Stimulated activated naive B cell treated with anti-CD40 and anti-IgM and Interleukin-4, amounts not matched to agents 10 μg/mL and 1 μg/mL and 100 μg/mL, for 72 hours (primary cell): Measurements from ENCODE around the gene KAT14.
"Not testable (repeated sequence)": the region's sequence is repeated elsewhere in the genome, so short reads cannot be mapped to it uniquely, and the experiment has no call there.

ENCODE experiments used
- ATAC-seq, 2 donors: fragments of 150-1000 bp; cut with Tn5 transposase; replicated peaks; 2 replicates each; pipeline ENCODE4 v1.10.0; 2021; ENCODE audit warnings: moderate library complexity in 1 of 2
- DNase-seq: peaks from one replicate; pipeline ENCODE4 v3.0.0; 2021
- H3K27ac Mint-ChIP-seq: one replicate; pipeline ENCODE4 v1.8.0; 2022; ENCODE audit warnings: mild to moderate bottlenecking, mixed read lengths
- H3K27me3 Mint-ChIP-seq, 2 donors: one replicate each; pipeline ENCODE4 v1.8.0; 2022; ENCODE audit warnings: mixed read lengths in 2 of 2
- H3K36me3 Mint-ChIP-seq, 2 donors: one replicate each; pipeline ENCODE4 v1.8.0; 2022; ENCODE audit warnings: mixed read lengths in 2 of 2, mild to moderate bottlenecking in 1 of 2
- H3K4me1 Mint-ChIP-seq, 2 donors: one replicate each; pipeline ENCODE4 v1.8.0; 2022; ENCODE audit warnings: mixed read lengths in 2 of 2, mild to moderate bottlenecking in 1 of 2
- H3K4me3 Mint-ChIP-seq, 2 donors: one replicate each; pipeline ENCODE4 v1.8.0; 2022; ENCODE audit warnings: mild to moderate bottlenecking in 2 of 2, mixed read lengths in 2 of 2, moderate library complexity in 1 of 2
- H3K9me3 Mint-ChIP-seq, 2 donors: one replicate each; pipeline ENCODE4 v1.8.0; 2022; ENCODE audit warnings: mixed read lengths in 2 of 2, mild to moderate bottlenecking in 1 of 2

Gene KAT14

DNA sequence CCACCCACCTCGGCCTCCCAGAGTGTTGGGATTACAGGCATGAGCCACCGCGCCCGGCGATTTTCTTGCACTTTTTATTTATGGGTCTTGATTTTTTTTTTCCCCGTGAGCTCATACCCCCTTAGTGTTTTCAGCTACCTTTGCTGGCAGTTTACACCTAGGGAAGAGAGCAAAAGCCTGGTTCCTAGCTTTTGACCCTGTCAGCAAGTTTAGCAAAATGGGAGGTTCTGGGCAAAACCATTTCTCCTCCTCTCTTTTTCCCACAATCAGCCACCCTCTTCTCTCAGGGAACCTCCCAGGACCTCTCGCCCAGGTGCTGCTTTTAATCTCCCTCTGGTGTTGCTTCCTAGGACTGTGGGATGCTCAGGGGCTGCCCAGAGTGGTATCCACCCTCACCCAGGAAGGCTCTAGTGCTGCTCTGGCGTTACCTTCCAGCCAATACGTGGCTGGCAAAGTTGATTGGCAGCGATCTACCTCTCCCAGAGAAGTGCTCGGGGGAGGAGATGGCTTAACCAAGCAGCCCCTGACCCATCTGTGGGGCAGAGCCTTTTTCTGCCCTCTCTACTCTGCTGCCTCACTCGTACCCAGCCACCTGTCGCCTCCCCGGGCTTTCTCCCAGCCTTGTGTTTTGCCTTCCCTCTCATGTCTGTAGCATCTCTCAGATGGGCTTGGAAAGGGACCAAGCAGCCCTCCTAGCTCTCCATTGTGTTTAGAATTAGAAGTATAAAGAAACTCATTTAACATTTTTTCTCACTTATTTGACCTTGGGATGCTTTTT, 37.4 kb downstream of the KAT14 start:
- Mint-ChIP-seq H3K36me3 (peaks cover 71 to 86% of the 10 kb centered on the region in 2 donors), H3K9me3 (peaks cover 2 to 3% of the 10 kb centered on the region in 2 donors), H3K4me3 (no peak overlapping the region), H3K27ac (no peak overlapping the region), H3K27me3 (no peaks in the 10 kb centered on the region), H3K4me1 (peaks cover 4 to 23% of the 10 kb centered on the region in 2 donors)
- no peak for DNase-seq
- no peak for ATAC-seq

DNA sequence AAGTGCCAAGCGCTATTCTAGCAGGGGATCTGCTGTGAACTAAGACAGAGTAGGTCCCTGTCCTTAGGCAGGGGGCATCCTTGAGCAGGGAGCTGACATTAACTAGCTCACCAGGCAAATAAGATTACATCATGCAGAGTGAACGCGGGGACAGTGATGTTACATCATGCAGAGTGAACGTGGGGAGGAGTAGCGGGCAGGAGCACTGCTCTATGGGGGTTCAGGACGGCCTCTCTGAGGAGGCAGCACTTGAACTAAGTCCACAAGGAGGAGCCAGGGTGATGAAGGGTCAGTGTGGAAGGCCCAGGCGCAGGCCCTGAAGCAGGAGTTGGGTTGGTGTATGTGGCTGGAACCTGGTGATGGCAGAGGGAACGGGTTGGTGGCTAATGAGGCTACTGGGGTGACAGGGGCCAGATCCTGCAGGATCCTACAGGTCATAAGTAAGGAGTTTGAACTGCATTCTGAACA, 38.7 kb downstream of the KAT14 start:
- DNase-seq, result no peak
- peaks cover 7 to 8% of the 10 kb centered on the region in 2 donors for H3K9me3 Mint-ChIP-seq
- H3K4me3 Mint-ChIP-seq, result no peak overlapping the region
- H3K27me3 Mint-ChIP-seq, result no peaks in the 10 kb centered on the region
- H3K36me3 Mint-ChIP-seq, result peaks cover 71 to 85% of the 10 kb centered on the region in 2 donors
- H3K4me1 Mint-ChIP-seq, result peaks cover 4 to 23% of the 10 kb centered on the region in 2 donors
- H3K27ac Mint-ChIP-seq, result no peak overlapping the region
- no peak for ATAC-seq

GRCh38 chr20:18180366-18180765, 42.7 kb downstream of the KAT14 start:
- H3K9me3 Mint-ChIP-seq, ATAC-seq, H3K27ac Mint-ChIP-seq, H3K27me3 Mint-ChIP-seq, DNase-seq, H3K4me1 Mint-ChIP-seq, H3K4me3 Mint-ChIP-seq: not testable (repeated sequence)
- H3K36me3 Mint-ChIP-seq, result peaks cover 49 to 73% of the 10 kb centered on the region in 2 donors

DNA sequence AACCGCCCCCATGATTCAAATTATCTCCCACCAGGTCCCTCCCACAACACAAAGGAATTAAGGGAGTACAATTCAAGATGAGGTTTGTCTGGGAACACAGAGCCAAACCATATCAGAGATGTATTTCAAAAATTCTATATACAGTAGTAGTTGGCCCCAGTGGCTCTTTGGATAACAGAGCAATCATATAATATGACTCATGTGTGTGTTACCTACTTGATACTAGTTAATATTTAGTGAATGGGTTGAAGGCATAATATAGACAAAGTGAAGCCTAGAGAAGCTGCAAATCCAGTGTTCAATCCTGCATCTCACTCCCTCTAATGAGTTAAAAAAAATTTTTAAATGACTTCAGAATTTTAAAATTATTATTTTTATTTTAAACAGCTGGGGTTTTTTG, 43.2 kb downstream of the KAT14 start:
- H3K36me3 Mint-ChIP-seq, result peaks cover 45 to 71% of the 10 kb centered on the region in 2 donors
- H3K4me3 Mint-ChIP-seq, result no peak overlapping the region
- no peaks in the 10 kb centered on the region for H3K27me3 Mint-ChIP-seq
- no peak overlapping the region for H3K27ac Mint-ChIP-seq
- DNase-seq (no peak), ATAC-seq (no peak)
- peaks cover 0 to 9% of the 10 kb centered on the region in 2 donors for H3K4me1 Mint-ChIP-seq
- H3K9me3 Mint-ChIP-seq, result peaks cover 7 to 8% of the 10 kb centered on the region in 2 donors

- Mint-ChIP-seq H3K4me1 (no peaks in the 10 kb centered on the region), H3K27ac (no peak overlapping the region), H3K9me3 (no peaks in the 10 kb centered on the region), H3K27me3 (no peaks in the 10 kb centered on the region), H3K36me3 (peaks cover 17 to 51% of the 10 kb centered on the region in 2 donors), H3K4me3 (no peak overlapping the region)
- no peak for ATAC-seq
- DNase-seq, result no peak
Observed at GRCh38 chr20:18187020-18187419, 49.4 kb downstream of the KAT14 start.

DNA sequence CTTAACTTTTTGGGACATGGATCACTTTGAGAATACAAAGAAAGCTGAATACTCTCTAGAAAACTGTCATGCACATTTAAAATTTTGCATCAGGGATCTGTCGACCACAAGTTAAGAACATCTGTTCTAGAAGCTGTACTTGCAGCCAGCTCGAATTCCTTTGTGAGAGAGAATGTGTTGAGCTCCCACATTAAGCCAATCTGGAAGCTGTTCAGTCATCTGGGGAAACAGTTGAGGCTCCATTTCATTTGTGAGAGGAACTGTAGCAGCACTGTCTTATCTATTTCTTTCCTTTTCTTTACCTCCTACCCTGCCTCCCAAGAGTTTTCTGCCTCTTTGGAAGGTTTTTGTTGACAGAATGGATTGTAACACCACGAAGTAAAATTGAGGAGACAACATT, 50.8 kb downstream of the KAT14 start:
- no peaks in the 10 kb centered on the region for H3K27me3 Mint-ChIP-seq
- no peak for DNase-seq
- ATAC-seq, result no peak
- H3K4me1 Mint-ChIP-seq, result no peaks in the 10 kb centered on the region
- H3K36me3 Mint-ChIP-seq, result peaks cover 17 to 42% of the 10 kb centered on the region in 2 donors
- H3K4me3 Mint-ChIP-seq, result no peak overlapping the region
- no peaks in the 10 kb centered on the region for H3K9me3 Mint-ChIP-seq
- H3K27ac Mint-ChIP-seq, result no peak overlapping the region

- ATAC-seq, result no peak
- H3K36me3 Mint-ChIP-seq, result peaks cover 15 to 39% of the 10 kb centered on the region in 2 donors
Observed at GRCh38 chr20:18190338-18191233, 52.9 kb downstream of the KAT14 start.

DNA sequence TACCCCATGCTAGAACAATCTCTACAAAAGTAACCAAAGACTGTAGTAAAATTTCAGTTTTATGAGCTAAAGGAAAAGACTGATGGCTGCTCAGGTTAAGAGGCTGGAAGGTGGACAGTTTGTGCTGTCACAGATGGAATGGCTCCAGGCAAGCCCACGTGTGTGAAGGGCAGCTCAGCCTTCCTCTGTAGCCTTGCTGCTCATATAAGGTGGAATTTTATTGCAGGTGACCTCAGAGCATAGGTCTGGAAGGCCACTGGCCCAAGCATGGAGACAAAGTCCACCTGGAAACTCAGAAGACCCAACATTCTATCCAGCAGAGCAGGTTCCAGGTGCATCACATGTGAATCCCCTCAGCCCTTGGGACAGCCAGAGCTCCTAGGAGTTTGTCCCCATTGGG, 53.6 kb downstream of the KAT14 start:
- peaks cover 15 to 37% of the 10 kb centered on the region in 2 donors for H3K36me3 Mint-ChIP-seq
- no peak overlapping the region for H3K27ac Mint-ChIP-seq
- no peaks in the 10 kb centered on the region for H3K27me3 Mint-ChIP-seq
- no peaks in the 10 kb centered on the region for H3K4me1 Mint-ChIP-seq
- DNase-seq (no peak), ATAC-seq (no peak)
- no peak overlapping the region for H3K4me3 Mint-ChIP-seq
- no peaks in the 10 kb centered on the region for H3K9me3 Mint-ChIP-seq

More at GRCh38 chr20:18190338-18191233, 52.9 kb downstream of the KAT14 start:
- DNase-seq, result no peak
- no peak overlapping the region for H3K4me3 Mint-ChIP-seq
- H3K4me1 Mint-ChIP-seq, result no peaks in the 10 kb centered on the region
- no peaks in the 10 kb centered on the region for H3K9me3 Mint-ChIP-seq
- no peak overlapping the region for H3K27ac Mint-ChIP-seq
- H3K27me3 Mint-ChIP-seq, result no peaks in the 10 kb centered on the region

DNA sequence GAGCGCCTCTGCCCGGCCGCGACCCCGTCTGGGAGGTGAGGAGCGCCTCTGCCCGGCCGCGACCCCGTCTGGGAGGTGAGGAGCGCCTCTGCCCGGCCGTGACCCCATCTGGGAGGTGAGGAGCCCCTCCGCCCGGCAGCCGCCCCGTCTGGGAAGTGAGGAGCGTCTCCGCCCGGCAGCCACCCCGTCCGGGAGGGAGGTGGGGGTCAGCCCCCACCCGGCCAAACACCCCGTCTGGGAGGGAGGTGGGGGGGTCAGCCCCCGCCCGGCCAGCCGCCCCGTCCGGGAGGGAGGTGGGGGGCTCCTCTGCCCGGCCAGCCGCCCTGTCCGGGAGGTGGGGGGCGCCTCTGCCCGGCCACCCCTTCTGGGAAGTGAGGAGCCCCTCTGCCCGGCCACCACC, 56.8 kb downstream of the KAT14 start:
- H3K36me3 Mint-ChIP-seq, result peaks cover 6 to 28% of the 10 kb centered on the region in 2 donors
- H3K9me3 Mint-ChIP-seq, H3K27ac Mint-ChIP-seq, DNase-seq, ATAC-seq, H3K4me1 Mint-ChIP-seq, H3K27me3 Mint-ChIP-seq, H3K4me3 Mint-ChIP-seq: not testable (repeated sequence)

- Mint-ChIP-seq H3K4me1 (no peaks in the 10 kb centered on the region), H3K9me3 (peaks cover 0 to 2% of the 10 kb centered on the region in 2 donors), H3K4me3 (no peak overlapping the region), H3K36me3 (peaks cover 4 to 20% of the 10 kb centered on the region in 2 donors), H3K27me3 (no peaks in the 10 kb centered on the region), H3K27ac (no peak overlapping the region)
- DNase-seq, result no peak
- no peak for ATAC-seq
Observed at GRCh38 chr20:18195931-18196330, 58.3 kb downstream of the KAT14 start.

DNA sequence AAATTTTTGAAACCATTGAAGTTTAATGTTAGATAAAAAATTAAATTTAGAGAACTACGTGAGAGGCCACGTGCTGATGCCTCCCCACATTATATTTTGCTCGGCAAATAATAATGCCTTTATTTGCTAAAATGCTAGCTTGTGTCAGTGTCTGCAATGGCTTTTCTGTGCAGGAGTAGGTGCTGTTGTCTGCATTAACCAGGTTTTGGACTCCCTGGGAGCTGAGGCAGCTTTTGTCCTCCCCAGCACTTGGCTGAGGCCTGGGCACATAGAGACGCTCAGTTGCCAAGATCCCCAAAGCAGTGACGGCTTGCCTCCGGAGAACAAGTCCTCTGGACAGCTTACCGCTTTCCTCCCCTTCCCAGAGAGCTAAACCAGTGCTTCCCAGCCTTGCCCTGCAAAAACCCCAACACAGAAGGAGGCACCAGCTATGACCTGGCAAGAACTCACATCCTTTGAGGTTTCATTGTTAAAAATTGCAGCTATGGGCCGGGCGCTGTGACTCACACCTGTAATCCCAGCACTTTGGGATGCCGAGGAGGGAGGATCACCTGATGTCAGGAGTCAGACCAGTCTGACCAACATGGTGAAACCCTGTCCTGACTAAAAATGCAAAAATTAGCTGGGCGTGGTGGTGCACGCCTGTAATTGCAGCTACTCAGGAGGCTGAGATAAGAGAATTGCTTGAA, 59.9 kb downstream of the KAT14 start:
- H3K27me3 Mint-ChIP-seq, result no peaks in the 10 kb centered on the region
- no peak overlapping the region for H3K27ac Mint-ChIP-seq
- peaks cover 17 to 31% of the 10 kb centered on the region in 2 donors for H3K36me3 Mint-ChIP-seq
- DNase-seq (no peak), ATAC-seq (no peak)
- H3K4me1 Mint-ChIP-seq, result no peaks in the 10 kb centered on the region
- no peak overlapping the region for H3K4me3 Mint-ChIP-seq
- H3K9me3 Mint-ChIP-seq, result peaks cover 12 to 13% of the 10 kb centered on the region in 2 donors

GRCh38 chr20:18202966-18203365, 65.3 kb downstream of the KAT14 start:
- no peak overlapping the region for H3K4me3 Mint-ChIP-seq
- DNase-seq, result no peak
- ATAC-seq, result no peak

GRCh38 chr20:18203700-18204099, 66.0 kb downstream of the KAT14 start:
- ATAC-seq, H3K27ac Mint-ChIP-seq, H3K27me3 Mint-ChIP-seq, DNase-seq, H3K4me1 Mint-ChIP-seq, H3K4me3 Mint-ChIP-seq: not testable (repeated sequence)
- H3K9me3 Mint-ChIP-seq, result peaks cover 12 to 14% of the 10 kb centered on the region in 2 donors
- H3K36me3 Mint-ChIP-seq, result peaks cover 16 to 26% of the 10 kb centered on the region in 2 donors

More at GRCh38 chr20:18202966-18203365, 65.3 kb downstream of the KAT14 start:
- Mint-ChIP-seq H3K36me3 (peaks cover 16 to 29% of the 10 kb centered on the region in 2 donors), H3K27me3 (no peaks in the 10 kb centered on the region), H3K4me1 (peaks cover 0 to 5% of the 10 kb centered on the region in 2 donors), H3K27ac (no peak overlapping the region), H3K9me3 (peaks cover 12 to 14% of the 10 kb centered on the region in 2 donors)

DNA sequence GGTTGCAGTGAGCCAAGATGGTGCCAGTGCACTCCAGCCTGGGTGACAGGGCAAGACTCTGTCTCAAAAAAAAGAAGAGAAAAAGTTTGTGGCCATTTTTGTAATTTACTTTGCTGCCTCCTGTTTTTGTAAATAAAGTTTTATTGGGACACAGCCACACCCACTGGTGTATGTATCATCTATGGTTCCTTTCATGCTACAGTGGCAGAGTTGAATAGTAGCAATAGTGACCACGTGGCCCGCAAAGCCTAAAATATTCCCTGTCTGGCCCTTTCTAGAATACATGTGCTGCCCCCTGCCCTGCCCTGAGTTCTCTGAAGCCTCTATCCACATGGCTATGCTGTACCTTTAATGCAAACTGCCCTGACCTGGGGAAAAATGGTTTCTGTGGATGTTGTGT, 75.3 kb downstream of the KAT14 start:
- DNase-seq (no peak), ATAC-seq (no peak)
- no peaks in the 10 kb centered on the region for H3K9me3 Mint-ChIP-seq
- peaks cover 5 to 11% of the 10 kb centered on the region in 2 donors for H3K27me3 Mint-ChIP-seq
- no peaks in the 10 kb centered on the region for H3K36me3 Mint-ChIP-seq
- H3K27ac Mint-ChIP-seq, result no peak overlapping the region
- no peak overlapping the region for H3K4me3 Mint-ChIP-seq
- H3K4me1 Mint-ChIP-seq, result no peaks in the 10 kb centered on the region
